Testis (tissue), 3 donors: ENCODE data around the gene APEX1. TPM values are rescaled to one million over a fixed set of nuclear protein-coding genes. Genes with fewer than 3 reads are reported as not detected.
"Not testable (repeated sequence)": the region's sequence is repeated elsewhere in the genome, so short reads cannot be mapped to it uniquely, and the experiment has no call there.

Source experiments
- DNase-seq: peaks from one replicate; pipeline ENCODE4 v3.0.0-alpha.2; 2019
- H3K27ac ChIP-seq, 2 donors: fragments of 200-600 bp; sonication (generic); one replicate each; pipeline ENCODE4 v1.5.1; 2019
- H3K27me3 ChIP-seq: fragments of 200-600 bp; sonication (generic); one replicate; pipeline ENCODE4 v1.5.1; 2019
- H3K36me3 ChIP-seq: fragments of 200-600 bp; sonication (generic); one replicate; pipeline ENCODE4 v1.5.1; 2017; ENCODE audit warnings: low read depth; ENCODE audit errors: missing control alignments
- H3K4me1 ChIP-seq: fragments of 200-600 bp; sonication (generic); one replicate; pipeline ENCODE4 v1.5.1; 2019
- H3K4me3 ChIP-seq, 2 donors: fragments of 200-600 bp; sonication (generic); one replicate each; pipeline ENCODE4 v1.5.1; 2017 to 2019
- H3K9me3 ChIP-seq: fragments of 200-600 bp; sonication (generic); one replicate; pipeline ENCODE4 v1.5.1; 2017
- CTCF ChIP-seq, 3 experiments: fragments of 450-650 bp in 2 of 3; fragments of 200-600 bp in 1 of 3; sonication (generic) in 1 of 3; IDR thresholded peaks; one replicate each; pipeline ENCODE4 v1.5.1; 2016 to 2019; ENCODE audit warnings: antibody characterized with exemption in 3 of 3, mild to moderate bottlenecking in 2 of 3, moderate library complexity in 1 of 3
- POLR2A ChIP-seq: fragments of 450-650 bp; IDR thresholded peaks from one replicate; pipeline ENCODE4 v1.6.1; 2017; ENCODE audit warnings: antibody characterized with exemption, mild to moderate bottlenecking, moderate library complexity
- WGBS, 2 donors: methylation state at CpG; one replicate each; pipeline ENCODE4 v1.1.5; 2018; 5-methylcytosine and 5-hydroxymethylcytosine counted together
- intact Hi-C: fragments of 100-400 bp; cut with DNase I; formaldehyde crosslinking; loops from one replicate; pipeline ENCODE4 v1.15.1; 2023; ENCODE audit warnings: low total_unique reads
- polyA plus RNA-seq: library from polyadenylated mRNA; stranded (reverse); fragments of 350-450 nt; fragmentation: Illumina TruSeq; extraction: RNeasy Lipid Tissue Mini Kit (QIAGEN cat#74804); gene quantifications from one replicate; pipeline ENCODE4 v1.2.3, GENCODE V29; 2014; ENCODE audit warnings: low read depth, low replicate concordance; ENCODE audit not compliant: insufficient read depth
- total RNA-seq, 2 donors: library from RNA; depleted of rRNA; stranded (reverse); fragments of >200 nt; gene quantifications; one replicate each; pipeline ENCODE4 v1.2.3, GENCODE V29; 2016

APEX1 gene
- total and polyA plus RNA-seq, 3 donors from 2014 or later: 56.7 to 76.2 (median 67.8) TPM

- no peaks in the 10 kb centered on the region for H3K27me3 ChIP-seq
- no peak for TF ChIP-seq POLR2A
- no peak for TF ChIP-seq CTCF (IDR thresholded peaks at IDR 0.05)
- no peak overlapping the region for H3K27ac ChIP-seq
- H3K36me3 ChIP-seq: no peaks in the 10 kb centered on the region
- DNase-seq: no peak
- H3K4me3 ChIP-seq: no peak overlapping the region
- no peaks in the 10 kb centered on the region for H3K4me1 ChIP-seq
- 63 to 78% methylated on average over 4 of the region's 4 CpGs for WGBS, 2 donors
- intact Hi-C loops: no loop called here
- H3K9me3 ChIP-seq: no peaks in the 10 kb centered on the region
These were observed 44.1 kb downstream of the APEX1 start for GRCh38 chr14:20499108-20499507.

GRCh38 chr14:20499881-20500280 lies 44.9 kb downstream of the APEX1 start:
- DNase-seq: no peak
- TF ChIP-seq POLR2A (no peak), CTCF (IDR thresholded peaks at IDR 0.05) (no peak)

GRCh38 chr14:20501346-20501745 lies 46.3 kb downstream of the APEX1 start:
- no peak for TF ChIP-seq POLR2A
- TF ChIP-seq CTCF (IDR thresholded peaks at IDR 0.05): no peak
- no peaks in the 10 kb centered on the region for H3K27me3 ChIP-seq
- no peak for DNase-seq
- H3K27ac ChIP-seq: no peak overlapping the region
- no peaks in the 10 kb centered on the region for H3K4me1 ChIP-seq
- WGBS, 2 donors: 93 to 97% methylated on average over 2 of the region's 2 CpGs
- H3K36me3 ChIP-seq: no peaks in the 10 kb centered on the region
- H3K4me3 ChIP-seq: no peak overlapping the region
- intact Hi-C loops: no loop called here
- no peaks in the 10 kb centered on the region for H3K9me3 ChIP-seq

More at GRCh38 chr14:20499881-20500280, 44.9 kb downstream of the APEX1 start:
- Histone ChIP-seq H3K9me3 (no peaks in the 10 kb centered on the region), H3K27me3 (no peaks in the 10 kb centered on the region), H3K4me3 (no peak overlapping the region), H3K4me1 (no peaks in the 10 kb centered on the region), H3K27ac (no peak overlapping the region), H3K36me3 (no peaks in the 10 kb centered on the region)
- intact Hi-C loops: no loop called here
- 87 to 91% methylated on average over 5 of the region's 5 CpGs for WGBS, 2 donors

GRCh38 chr14:20503898-20504297 lies 48.9 kb downstream of the APEX1 start:
- 38 to 54% methylated on average over 6 of the region's 6 CpGs for WGBS, 2 donors
- H3K27me3 ChIP-seq: no peaks in the 10 kb centered on the region
- H3K4me3 ChIP-seq: no peak overlapping the region
- intact Hi-C loops: no loop called here
- no peaks in the 10 kb centered on the region for H3K36me3 ChIP-seq
- TF ChIP-seq POLR2A (no peak), CTCF (IDR thresholded peaks at IDR 0.05) (no peak)
- no peak overlapping the region for H3K27ac ChIP-seq
- no peak for DNase-seq
- H3K9me3 ChIP-seq: no peaks in the 10 kb centered on the region
- H3K4me1 ChIP-seq: no peaks in the 10 kb centered on the region

- H3K36me3 ChIP-seq, H3K4me3 ChIP-seq, H3K27me3 ChIP-seq, H3K27ac ChIP-seq, DNase-seq, H3K9me3 ChIP-seq, intact Hi-C loops, H3K4me1 ChIP-seq: not testable (repeated sequence)
- WGBS, 2 donors: no CpG with 5 or more reads among the region's 30 CpGs
These were observed 51.2 kb downstream of the APEX1 start for GRCh38 chr14:20506276-20506675.

- H3K9me3 ChIP-seq, H3K36me3 ChIP-seq, H3K4me3 ChIP-seq, H3K27ac ChIP-seq, DNase-seq, H3K4me1 ChIP-seq, H3K27me3 ChIP-seq, intact Hi-C loops: not testable (repeated sequence)
- WGBS, 2 donors: no CpG with 5 or more reads among the region's 30 CpGs
These were observed 51.7 kb downstream of the APEX1 start for GRCh38 chr14:20506752-20507151.
